Measurements from ENCODE around the gene ATP13A4. TPM values are rescaled to one million over a fixed set of nuclear protein-coding genes. Genes with fewer than 3 reads are reported as not detected.

Gene ATP13A4, protein sequence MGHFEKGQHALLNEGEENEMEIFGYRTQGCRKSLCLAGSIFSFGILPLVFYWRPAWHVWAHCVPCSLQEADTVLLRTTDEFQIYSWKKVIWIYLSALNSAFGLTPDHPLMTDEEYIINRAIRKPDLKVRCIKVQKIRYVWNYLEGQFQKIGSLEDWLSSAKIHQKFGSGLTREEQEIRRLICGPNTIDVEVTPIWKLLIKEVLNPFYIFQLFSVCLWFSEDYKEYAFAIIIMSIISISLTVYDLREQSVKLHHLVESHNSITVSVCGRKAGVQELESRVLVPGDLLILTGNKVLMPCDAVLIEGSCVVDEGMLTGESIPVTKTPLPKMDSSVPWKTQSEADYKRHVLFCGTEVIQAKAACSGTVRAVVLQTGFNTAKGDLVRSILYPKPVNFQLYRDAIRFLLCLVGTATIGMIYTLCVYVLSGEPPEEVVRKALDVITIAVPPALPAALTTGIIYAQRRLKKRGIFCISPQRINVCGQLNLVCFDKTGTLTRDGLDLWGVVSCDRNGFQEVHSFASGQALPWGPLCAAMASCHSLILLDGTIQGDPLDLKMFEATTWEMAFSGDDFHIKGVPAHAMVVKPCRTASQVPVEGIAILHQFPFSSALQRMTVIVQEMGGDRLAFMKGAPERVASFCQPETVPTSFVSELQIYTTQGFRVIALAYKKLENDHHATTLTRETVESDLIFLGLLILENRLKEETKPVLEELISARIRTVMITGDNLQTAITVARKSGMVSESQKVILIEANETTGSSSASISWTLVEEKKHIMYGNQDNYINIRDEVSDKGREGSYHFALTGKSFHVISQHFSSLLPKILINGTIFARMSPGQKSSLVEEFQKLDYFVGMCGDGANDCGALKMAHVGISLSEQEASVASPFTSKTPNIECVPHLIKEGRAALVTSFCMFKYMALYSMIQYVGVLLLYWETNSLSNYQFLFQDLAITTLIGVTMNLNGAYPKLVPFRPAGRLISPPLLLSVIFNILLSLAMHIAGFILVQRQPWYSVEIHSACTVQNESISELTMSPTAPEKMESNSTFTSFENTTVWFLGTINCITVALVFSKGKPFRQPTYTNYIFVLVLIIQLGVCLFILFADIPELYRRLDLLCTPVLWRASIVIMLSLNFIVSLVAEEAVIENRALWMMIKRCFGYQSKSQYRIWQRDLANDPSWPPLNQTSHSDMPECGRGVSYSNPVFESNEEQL
- total RNA-seq (2021) (0.22 TPM in 1 of 2 replicates, not detected in the other), Bru-seq, nascent RNA (percentile 18 among the genes with signal in this experiment), BruChase-seq, experiment 1, labeled RNA remaining after a 2-hour chase (percentile 19 among the genes with signal in this experiment), BruChase-seq, experiment 2, labeled RNA remaining after a 6-hour chase (percentile 7 among the genes with signal in this experiment)
- long read RNA-seq, partial matches to known transcripts = 0 of 1 reads
- long read RNA-seq, other reads (novel, unspliced or antisense) = 1 of 1 reads

GRCh38 chr3:193554811-193555210, at the start of gene ATP13A4:
Gene ATP13A4 (minus strand): TSS chr3:193554895. CDS start chr3:193554799, 96 bp downstream.
- H3K79me2 ChIP-seq (ENCODE audit: low read depth) = no peaks in the 10 kb centered on the region
- no peaks in the 10 kb centered on the region for H3K9me3 ChIP-seq (ENCODE audit: insufficient read depth, low read depth)
- DNase-seq = no peak
- no TSS peak for BruUV-seq (replicated peaks)
- H3K27ac ChIP-seq = no peak within 1 kb of the TSS
- intact Hi-C loops (cut with micrococcal nuclease; ENCODE audit: unreplicated experiment) = no loop called here
- no peaks in the 10 kb centered on the region for H3K36me3 ChIP-seq (ENCODE audit: low read depth)
- peaks cover 9% of the 10 kb centered on the region; the same call in 1 of the 2 replicates for H3K4me1 ChIP-seq (replicated peaks; ENCODE audit: insufficient read depth)
- H4K20me1 ChIP-seq (ENCODE audit: insufficient read depth) = no peaks in the 10 kb centered on the region
- H3K4me3 ChIP-seq = no peak within 1 kb of the TSS
- POLR2A ChIA-PET (ENCODE audit: unreplicated experiment) = no interaction called here
- H3K4me2 ChIP-seq = no peak within 1 kb of the TSS
- CTCF ChIA-PET = no interaction called here
- TF ChIP-seq EZH2 (IDR thresholded peaks at IDR 0.05; ENCODE audit: low read depth) = no peak
- TF ChIP-seq, protein P1, sequence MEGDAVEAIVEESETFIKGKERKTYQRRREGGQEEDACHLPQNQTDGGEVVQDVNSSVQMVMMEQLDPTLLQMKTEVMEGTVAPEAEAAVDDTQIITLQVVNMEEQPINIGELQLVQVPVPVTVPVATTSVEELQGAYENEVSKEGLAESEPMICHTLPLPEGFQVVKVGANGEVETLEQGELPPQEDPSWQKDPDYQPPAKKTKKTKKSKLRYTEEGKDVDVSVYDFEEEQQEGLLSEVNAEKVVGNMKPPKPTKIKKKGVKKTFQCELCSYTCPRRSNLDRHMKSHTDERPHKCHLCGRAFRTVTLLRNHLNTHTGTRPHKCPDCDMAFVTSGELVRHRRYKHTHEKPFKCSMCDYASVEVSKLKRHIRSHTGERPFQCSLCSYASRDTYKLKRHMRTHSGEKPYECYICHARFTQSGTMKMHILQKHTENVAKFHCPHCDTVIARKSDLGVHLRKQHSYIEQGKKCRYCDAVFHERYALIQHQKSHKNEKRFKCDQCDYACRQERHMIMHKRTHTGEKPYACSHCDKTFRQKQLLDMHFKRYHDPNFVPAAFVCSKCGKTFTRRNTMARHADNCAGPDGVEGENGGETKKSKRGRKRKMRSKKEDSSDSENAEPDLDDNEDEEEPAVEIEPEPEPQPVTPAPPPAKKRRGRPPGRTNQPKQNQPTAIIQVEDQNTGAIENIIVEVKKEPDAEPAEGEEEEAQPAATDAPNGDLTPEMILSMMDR (conservative IDR thresholded peaks at IDR 0.05) = no peak
- H3F3A ChIP-seq (ENCODE audit: insufficient read depth, low read depth) = no peaks in the 10 kb centered on the region
- no peak within 1 kb of the TSS for H2AFZ ChIP-seq
- no peaks in the 10 kb centered on the region for H3K9me2 ChIP-seq (ENCODE audit: insufficient read depth)
- no peaks in the 10 kb centered on the region for H3K27me3 ChIP-seq (ENCODE audit: insufficient read depth, low read depth)

GRCh38 chr3:193599393-193599792, 44.7 kb upstream of the ATP13A4 start:
- Histone ChIP-seq H3K4me1 (replicated peaks; ENCODE audit: insufficient read depth) (peaks cover 13% of the 10 kb centered on the region), H2AFZ (no peak overlapping the region), H4K20me1 (ENCODE audit: insufficient read depth) (peaks cover 33% of the 10 kb centered on the region), H3K27ac (no peak overlapping the region), H3K27me3 (ENCODE audit: insufficient read depth, low read depth) (no peaks in the 10 kb centered on the region), H3F3A (ENCODE audit: insufficient read depth, low read depth) (no peaks in the 10 kb centered on the region), H3K9me3 (ENCODE audit: insufficient read depth, low read depth) (no peaks in the 10 kb centered on the region), H3K9me2 (ENCODE audit: insufficient read depth) (no peaks in the 10 kb centered on the region), H3K4me3 (no peak overlapping the region), H3K79me2 (ENCODE audit: low read depth) (peaks cover 94% of the 10 kb centered on the region), H3K36me3 (ENCODE audit: low read depth) (peaks cover 21% of the 10 kb centered on the region), H3K4me2 (no peak overlapping the region)
- POLR2A ChIA-PET (ENCODE audit: unreplicated experiment) = no interaction called here
- TF ChIP-seq, protein P1 (conservative IDR thresholded peaks at IDR 0.05) = no peak
- no peak for TF ChIP-seq EZH2 (IDR thresholded peaks at IDR 0.05; ENCODE audit: low read depth)
- intact Hi-C loops (cut with micrococcal nuclease; ENCODE audit: unreplicated experiment) = no loop called here
- no TSS peak for BruUV-seq (replicated peaks)
- no peak for DNase-seq
- CTCF ChIA-PET = no interaction called here

GRCh38 chr3:193598202-193598601, 43.5 kb upstream of the ATP13A4 start:
- Histone ChIP-seq H3K27me3 (ENCODE audit: insufficient read depth, low read depth) (no peaks in the 10 kb centered on the region), H3K27ac (no peak overlapping the region), H3F3A (ENCODE audit: insufficient read depth, low read depth) (no peaks in the 10 kb centered on the region), H4K20me1 (ENCODE audit: insufficient read depth) (peaks cover 38% of the 10 kb centered on the region), H3K4me1 (replicated peaks; ENCODE audit: insufficient read depth) (peaks cover 17% of the 10 kb centered on the region), H3K9me2 (ENCODE audit: insufficient read depth) (no peaks in the 10 kb centered on the region), H3K79me2 (ENCODE audit: low read depth) (peaks cover 99% of the 10 kb centered on the region), H3K4me2 (no peak overlapping the region), H2AFZ (no peak overlapping the region), H3K4me3 (no peak overlapping the region), H3K9me3 (ENCODE audit: insufficient read depth, low read depth) (no peaks in the 10 kb centered on the region), H3K36me3 (ENCODE audit: low read depth) (peaks cover 21% of the 10 kb centered on the region)
- TF ChIP-seq, protein P1 (conservative IDR thresholded peaks at IDR 0.05) = no peak
- no peak for TF ChIP-seq EZH2 (IDR thresholded peaks at IDR 0.05; ENCODE audit: low read depth)
- POLR2A ChIA-PET (ENCODE audit: unreplicated experiment) = no interaction called here
- BruUV-seq (replicated peaks) = no TSS peak
- no peak for DNase-seq
- intact Hi-C loops (cut with micrococcal nuclease; ENCODE audit: unreplicated experiment) = no loop called here
- CTCF ChIA-PET = no interaction called here

All from PC-9 (cell line).